Loucy (cell line): Measurements from ENCODE around the gene RPS6KA3.

Experiments
- H2AFZ ChIP-seq: fragments of 200-600 bp; sonication (generic); 2 replicates; pipeline ENCODE4 v1.6.0; 2016; ENCODE audit warnings: antibody characterized with exemption, mild to moderate bottlenecking, low read length, moderate library complexity
- H3F3A ChIP-seq: fragments of 200-600 bp; 2 replicates; pipeline ENCODE4 v1.6.0; 2016; ENCODE audit warnings: antibody characterized with exemption, low read depth, mild to moderate bottlenecking
- H3K27me3 ChIP-seq: fragments of 200-600 bp; sonication (generic); 2 replicates; pipeline ENCODE4 v1.6.1; 2014; ENCODE audit warnings: low read length, mild to moderate bottlenecking; ENCODE audit not compliant: insufficient read depth, poor library complexity, severe bottlenecking
- H3K36me3 ChIP-seq: fragments of 200-600 bp; sonication (generic); 2 replicates; pipeline ENCODE4 v1.6.1; 2016; ENCODE audit warnings: low read length; ENCODE audit not compliant: insufficient read depth
- H3K4me1 ChIP-seq: fragments of 200-600 bp; sonication (generic); 2 replicates; pipeline ENCODE4 v1.5.1; 2014; ENCODE audit warnings: low read length, mild to moderate bottlenecking; ENCODE audit not compliant: insufficient read depth, poor library complexity, severe bottlenecking
- H3K4me2 ChIP-seq: fragments of 200-600 bp; sonication (generic); 2 replicates; pipeline ENCODE4 v1.6.0; 2014; ENCODE audit warnings: antibody characterized with exemption, low read length, low read depth, mild to moderate bottlenecking; ENCODE audit not compliant: poor library complexity, severe bottlenecking
- H3K4me3 ChIP-seq: fragments of 200-600 bp; sonication (generic); 2 replicates; pipeline ENCODE4 v1.5.1; 2014; ENCODE audit warnings: low read length, mild to moderate bottlenecking, mixed read lengths; ENCODE audit not compliant: poor library complexity, severe bottlenecking
- H3K79me2 ChIP-seq: fragments of 200-600 bp; sonication (generic); 2 replicates; pipeline ENCODE4 v1.6.1; 2014; ENCODE audit warnings: low read length; ENCODE audit not compliant: insufficient read depth
- H3K9ac ChIP-seq: fragments of 200-600 bp; sonication (generic); 2 replicates; pipeline ENCODE4 v1.6.0; 2014; ENCODE audit warnings: mild to moderate bottlenecking, low read depth, low read length, moderate library complexity; ENCODE audit not compliant: poor library complexity, severe bottlenecking
- H3K9me2 ChIP-seq: fragments of 200-600 bp; sonication (generic); replicated peaks from 2 replicates; pipeline ENCODE4 v1.6.1; 2016; ENCODE audit warnings: low read depth, low read length, mixed read lengths
- H3K9me3 ChIP-seq: fragments of 200-600 bp; sonication (generic); 2 replicates; pipeline ENCODE4 v1.6.1; 2014; ENCODE audit warnings: mild to moderate bottlenecking, antibody characterized with exemption, low read length, low read depth; ENCODE audit not compliant: insufficient read depth
- H4K20me1 ChIP-seq: fragments of 200-600 bp; sonication (generic); 2 replicates; pipeline ENCODE4 v1.6.0; 2014; ENCODE audit warnings: antibody characterized with exemption, low read length, mild to moderate bottlenecking; ENCODE audit not compliant: insufficient read depth, poor library complexity, severe bottlenecking
- EZH2phosphoT487 ChIP-seq: fragments of 200-600 bp; IDR thresholded peaks from 2 replicates; pipeline ENCODE4 v1.6.1; 2018; ENCODE audit warnings: antibody characterized with exemption, mild to moderate bottlenecking, moderate library complexity, borderline replicate concordance
- TF ChIP-seq, protein P1 (sequence below): fragments of 200-600 bp; sonication (generic); conservative IDR thresholded peaks from 2 replicates; pipeline ENCODE4 v1.5.1; 2014; ENCODE audit warnings: mild to moderate bottlenecking, antibody characterized with exemption, low read length

Gene RPS6KA3

DNA sequence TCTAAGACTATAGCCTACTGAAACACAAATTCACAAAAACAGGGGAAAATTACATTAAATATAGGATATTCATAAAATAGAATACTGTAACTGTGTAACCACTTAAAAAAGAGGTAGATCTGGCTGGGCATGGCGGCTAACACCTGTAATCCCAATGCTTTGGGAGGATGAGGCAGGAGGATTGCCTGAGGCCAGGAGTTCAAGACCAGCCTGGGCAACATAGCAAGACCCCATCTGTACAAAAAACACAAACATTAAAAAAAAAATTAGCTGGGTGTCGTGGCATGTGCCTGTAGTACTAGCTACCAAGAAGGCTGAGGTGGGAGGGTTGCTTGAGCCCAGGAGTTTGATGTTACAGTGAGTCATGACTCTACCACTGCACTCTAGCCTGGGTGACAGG, 33.4 kb downstream of the RPS6KA3 start:
- H3K36me3 ChIP-seq, result peaks cover 65% of the 10 kb centered on the region; the same call in 1 of the 2 replicates
- no peaks in the 10 kb centered on the region for H3K9me3 ChIP-seq
- no peak overlapping the region for H3K9ac ChIP-seq
- peaks cover 57% of the 10 kb centered on the region for H3K79me2 ChIP-seq
- H3K27me3 ChIP-seq, result no peaks in the 10 kb centered on the region
- H3K4me1 ChIP-seq, result no peaks in the 10 kb centered on the region
- H4K20me1 ChIP-seq, result peaks cover 8% of the 10 kb centered on the region
- H3F3A ChIP-seq, result no peaks in the 10 kb centered on the region
- no peak overlapping the region for H3K4me3 ChIP-seq
- no peak overlapping the region for H2AFZ ChIP-seq
- H3K4me2 ChIP-seq, result no peak overlapping the region
- TF ChIP-seq EZH2phosphoT487, result no peak
- TF ChIP-seq, protein P1, sequence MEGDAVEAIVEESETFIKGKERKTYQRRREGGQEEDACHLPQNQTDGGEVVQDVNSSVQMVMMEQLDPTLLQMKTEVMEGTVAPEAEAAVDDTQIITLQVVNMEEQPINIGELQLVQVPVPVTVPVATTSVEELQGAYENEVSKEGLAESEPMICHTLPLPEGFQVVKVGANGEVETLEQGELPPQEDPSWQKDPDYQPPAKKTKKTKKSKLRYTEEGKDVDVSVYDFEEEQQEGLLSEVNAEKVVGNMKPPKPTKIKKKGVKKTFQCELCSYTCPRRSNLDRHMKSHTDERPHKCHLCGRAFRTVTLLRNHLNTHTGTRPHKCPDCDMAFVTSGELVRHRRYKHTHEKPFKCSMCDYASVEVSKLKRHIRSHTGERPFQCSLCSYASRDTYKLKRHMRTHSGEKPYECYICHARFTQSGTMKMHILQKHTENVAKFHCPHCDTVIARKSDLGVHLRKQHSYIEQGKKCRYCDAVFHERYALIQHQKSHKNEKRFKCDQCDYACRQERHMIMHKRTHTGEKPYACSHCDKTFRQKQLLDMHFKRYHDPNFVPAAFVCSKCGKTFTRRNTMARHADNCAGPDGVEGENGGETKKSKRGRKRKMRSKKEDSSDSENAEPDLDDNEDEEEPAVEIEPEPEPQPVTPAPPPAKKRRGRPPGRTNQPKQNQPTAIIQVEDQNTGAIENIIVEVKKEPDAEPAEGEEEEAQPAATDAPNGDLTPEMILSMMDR, result no peak
- H3K9me2 ChIP-seq, result no peaks in the 10 kb centered on the region

DNA sequence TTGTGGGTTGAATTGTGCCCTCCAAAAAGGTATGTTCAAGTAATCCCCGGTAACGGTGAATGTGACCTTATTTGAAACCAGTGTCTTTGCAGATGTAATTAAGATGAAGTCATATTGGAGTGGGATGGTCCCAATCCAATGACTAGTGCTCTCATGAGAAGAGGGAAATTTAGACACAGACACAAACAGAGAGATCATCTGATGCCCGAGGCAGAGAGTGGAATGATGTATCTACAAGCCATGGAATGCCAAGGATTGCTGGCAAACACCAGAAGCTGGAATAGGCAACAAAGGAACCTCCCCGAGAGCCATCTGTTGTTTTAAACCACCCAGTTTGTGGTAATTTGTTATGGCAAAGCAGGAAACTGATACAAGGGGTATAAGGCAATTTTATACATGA, 35.1 kb downstream of the RPS6KA3 start:
- no peaks in the 10 kb centered on the region for H3K9me2 ChIP-seq
- H2AFZ ChIP-seq, result no peak overlapping the region
- H3K36me3 ChIP-seq, result peaks cover 68% of the 10 kb centered on the region; the same call in 1 of the 2 replicates
- no peaks in the 10 kb centered on the region for H3K9me3 ChIP-seq
- H3K4me1 ChIP-seq, result no peaks in the 10 kb centered on the region
- H3F3A ChIP-seq, result no peaks in the 10 kb centered on the region
- no peak overlapping the region for H3K9ac ChIP-seq
- no peaks in the 10 kb centered on the region for H4K20me1 ChIP-seq
- H3K79me2 ChIP-seq, result peaks cover 41% of the 10 kb centered on the region; the same call in 1 of the 2 replicates
- TF ChIP-seq, protein P1, result no peak
- TF ChIP-seq EZH2phosphoT487, result no peak
- H3K4me3 ChIP-seq, result no peak overlapping the region
- H3K4me2 ChIP-seq, result no peak overlapping the region
- no peaks in the 10 kb centered on the region for H3K27me3 ChIP-seq

DNA sequence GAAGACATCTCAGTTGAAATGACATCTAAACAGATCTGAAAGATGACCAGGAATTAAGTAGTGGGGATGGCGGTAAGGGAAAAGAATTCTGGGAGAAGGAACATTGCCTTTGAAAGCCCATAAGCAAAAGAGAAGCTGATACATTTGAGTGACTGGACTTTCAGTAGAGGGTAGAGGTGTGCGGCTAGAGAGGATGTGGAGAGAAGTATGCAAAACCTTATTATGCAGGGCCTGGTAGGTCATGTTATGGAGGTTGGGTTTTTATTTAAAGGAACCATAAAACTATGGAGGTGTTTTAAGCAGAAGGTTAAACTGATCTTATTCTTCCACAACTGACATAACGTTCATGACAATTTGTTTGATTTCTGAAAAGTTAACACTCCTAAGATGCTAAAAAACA, 36.3 kb downstream of the RPS6KA3 start:
- Histone ChIP-seq H3F3A (no peaks in the 10 kb centered on the region), H4K20me1 (no peaks in the 10 kb centered on the region), H2AFZ (no peak overlapping the region), H3K27me3 (no peaks in the 10 kb centered on the region), H3K9ac (no peak overlapping the region), H3K4me2 (no peak overlapping the region), H3K4me1 (no peaks in the 10 kb centered on the region), H3K36me3 (peaks cover 63% of the 10 kb centered on the region; the same call in 1 of the 2 replicates), H3K9me3 (no peaks in the 10 kb centered on the region), H3K9me2 (no peaks in the 10 kb centered on the region), H3K79me2 (peaks cover 30% of the 10 kb centered on the region; the same call in 1 of the 2 replicates), H3K4me3 (no peak overlapping the region)
- TF ChIP-seq, protein P1, result no peak
- no peak for TF ChIP-seq EZH2phosphoT487
